ENCODE results near the gene CSRP3. TPM values are rescaled to one million over a fixed set of nuclear protein-coding genes. Genes with fewer than 3 reads are reported as not detected.

CSRP3 gene
- total and polyA plus RNA-seq, 2 experiments from 2014 or later, result not detected

GRCh38 chr11:19176629-19177186, 25.1 kb downstream of the CSRP3 start (continued):
- TF ChIP-seq, protein P1, sequence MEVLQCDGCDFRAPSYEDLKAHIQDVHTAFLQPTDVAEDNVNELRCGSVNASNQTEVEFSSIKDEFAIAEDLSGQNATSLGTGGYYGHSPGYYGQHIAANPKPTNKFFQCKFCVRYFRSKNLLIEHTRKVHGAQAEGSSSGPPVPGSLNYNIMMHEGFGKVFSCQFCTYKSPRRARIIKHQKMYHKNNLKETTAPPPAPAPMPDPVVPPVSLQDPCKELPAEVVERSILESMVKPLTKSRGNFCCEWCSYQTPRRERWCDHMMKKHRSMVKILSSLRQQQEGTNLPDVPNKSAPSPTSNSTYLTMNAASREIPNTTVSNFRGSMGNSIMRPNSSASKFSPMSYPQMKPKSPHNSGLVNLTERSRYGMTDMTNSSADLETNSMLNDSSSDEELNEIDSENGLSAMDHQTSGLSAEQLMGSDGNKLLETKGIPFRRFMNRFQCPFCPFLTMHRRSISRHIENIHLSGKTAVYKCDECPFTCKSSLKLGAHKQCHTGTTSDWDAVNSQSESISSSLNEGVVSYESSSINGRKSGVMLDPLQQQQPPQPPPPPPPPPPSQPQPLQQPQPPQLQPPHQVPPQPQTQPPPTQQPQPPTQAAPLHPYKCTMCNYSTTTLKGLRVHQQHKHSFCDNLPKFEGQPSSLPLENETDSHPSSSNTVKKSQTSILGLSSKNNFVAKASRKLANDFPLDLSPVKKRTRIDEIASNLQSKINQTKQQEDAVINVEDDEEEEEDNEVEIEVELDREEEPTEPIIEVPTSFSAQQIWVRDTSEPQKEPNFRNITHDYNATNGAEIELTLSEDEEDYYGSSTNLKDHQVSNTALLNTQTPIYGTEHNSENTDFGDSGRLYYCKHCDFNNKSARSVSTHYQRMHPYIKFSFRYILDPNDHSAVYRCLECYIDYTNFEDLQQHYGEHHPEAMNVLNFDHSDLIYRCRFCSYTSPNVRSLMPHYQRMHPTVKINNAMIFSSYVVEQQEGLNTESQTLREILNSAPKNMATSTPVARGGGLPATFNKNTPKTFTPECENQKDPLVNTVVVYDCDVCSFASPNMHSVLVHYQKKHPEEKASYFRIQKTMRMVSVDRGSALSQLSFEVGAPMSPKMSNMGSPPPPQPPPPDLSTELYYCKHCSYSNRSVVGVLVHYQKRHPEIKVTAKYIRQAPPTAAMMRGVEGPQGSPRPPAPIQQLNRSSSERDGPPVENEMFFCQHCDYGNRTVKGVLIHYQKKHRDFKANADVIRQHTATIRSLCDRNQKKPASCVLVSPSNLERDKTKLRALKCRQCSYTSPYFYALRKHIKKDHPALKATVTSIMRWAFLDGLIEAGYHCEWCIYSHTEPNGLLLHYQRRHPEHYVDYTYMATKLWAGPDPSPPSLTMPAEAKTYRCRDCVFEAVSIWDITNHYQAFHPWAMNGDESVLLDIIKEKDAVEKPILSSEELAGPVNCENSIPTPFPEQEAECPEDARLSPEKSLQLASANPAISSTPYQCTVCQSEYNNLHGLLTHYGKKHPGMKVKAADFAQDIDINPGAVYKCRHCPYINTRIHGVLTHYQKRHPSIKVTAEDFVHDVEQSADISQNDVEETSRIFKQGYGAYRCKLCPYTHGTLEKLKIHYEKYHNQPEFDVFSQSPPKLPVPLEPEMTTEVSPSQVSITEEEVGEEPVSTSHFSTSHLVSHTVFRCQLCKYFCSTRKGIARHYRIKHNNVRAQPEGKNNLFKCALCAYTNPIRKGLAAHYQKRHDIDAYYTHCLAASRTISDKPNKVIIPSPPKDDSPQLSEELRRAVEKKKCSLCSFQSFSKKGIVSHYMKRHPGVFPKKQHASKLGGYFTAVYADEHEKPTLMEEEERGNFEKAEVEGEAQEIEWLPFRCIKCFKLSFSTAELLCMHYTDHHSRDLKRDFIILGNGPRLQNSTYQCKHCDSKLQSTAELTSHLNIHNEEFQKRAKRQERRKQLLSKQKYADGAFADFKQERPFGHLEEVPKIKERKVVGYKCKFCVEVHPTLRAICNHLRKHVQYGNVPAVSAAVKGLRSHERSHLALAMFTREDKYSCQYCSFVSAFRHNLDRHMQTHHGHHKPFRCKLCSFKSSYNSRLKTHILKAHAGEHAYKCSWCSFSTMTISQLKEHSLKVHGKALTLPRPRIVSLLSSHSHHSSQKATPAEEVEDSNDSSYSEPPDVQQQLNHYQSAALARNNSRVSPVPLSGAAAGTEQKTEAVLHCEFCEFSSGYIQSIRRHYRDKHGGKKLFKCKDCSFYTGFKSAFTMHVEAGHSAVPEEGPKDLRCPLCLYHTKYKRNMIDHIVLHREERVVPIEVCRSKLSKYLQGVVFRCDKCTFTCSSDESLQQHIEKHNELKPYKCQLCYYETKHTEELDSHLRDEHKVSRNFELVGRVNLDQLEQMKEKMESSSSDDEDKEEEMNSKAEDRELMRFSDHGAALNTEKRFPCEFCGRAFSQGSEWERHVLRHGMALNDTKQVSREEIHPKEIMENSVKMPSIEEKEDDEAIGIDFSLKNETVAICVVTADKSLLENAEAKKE (CRISPR knock-in tag; IDR thresholded peaks at IDR 0.05), result no peak
- TF ChIP-seq ZNF331 (CRISPR knock-in tag; IDR thresholded peaks at IDR 0.05; ENCODE audit: low read depth) (no peak), POLR2AphosphoS5 (IDR thresholded peaks at IDR 0.05; ENCODE audit: low read depth) (no peak), REST (IDR thresholded peaks at IDR 0.05; ENCODE audit: unreplicated experiment) (no peak), NANOG (IDR thresholded peaks at IDR 0.05; ENCODE audit: borderline replicate concordance) (no peak), EZH2 (IDR thresholded peaks at IDR 0.05; ENCODE audit: low read depth, unreplicated experiment) (no peak), JUNB (IDR thresholded peaks at IDR 0.05; ENCODE audit: unreplicated experiment) (no peak)
- TF ChIP-seq, protein P2, sequence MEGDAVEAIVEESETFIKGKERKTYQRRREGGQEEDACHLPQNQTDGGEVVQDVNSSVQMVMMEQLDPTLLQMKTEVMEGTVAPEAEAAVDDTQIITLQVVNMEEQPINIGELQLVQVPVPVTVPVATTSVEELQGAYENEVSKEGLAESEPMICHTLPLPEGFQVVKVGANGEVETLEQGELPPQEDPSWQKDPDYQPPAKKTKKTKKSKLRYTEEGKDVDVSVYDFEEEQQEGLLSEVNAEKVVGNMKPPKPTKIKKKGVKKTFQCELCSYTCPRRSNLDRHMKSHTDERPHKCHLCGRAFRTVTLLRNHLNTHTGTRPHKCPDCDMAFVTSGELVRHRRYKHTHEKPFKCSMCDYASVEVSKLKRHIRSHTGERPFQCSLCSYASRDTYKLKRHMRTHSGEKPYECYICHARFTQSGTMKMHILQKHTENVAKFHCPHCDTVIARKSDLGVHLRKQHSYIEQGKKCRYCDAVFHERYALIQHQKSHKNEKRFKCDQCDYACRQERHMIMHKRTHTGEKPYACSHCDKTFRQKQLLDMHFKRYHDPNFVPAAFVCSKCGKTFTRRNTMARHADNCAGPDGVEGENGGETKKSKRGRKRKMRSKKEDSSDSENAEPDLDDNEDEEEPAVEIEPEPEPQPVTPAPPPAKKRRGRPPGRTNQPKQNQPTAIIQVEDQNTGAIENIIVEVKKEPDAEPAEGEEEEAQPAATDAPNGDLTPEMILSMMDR (conservative IDR thresholded peaks at IDR 0.05; ENCODE audit: low read depth in 2 of 2), result no peak
- TF ChIP-seq, protein P3, sequence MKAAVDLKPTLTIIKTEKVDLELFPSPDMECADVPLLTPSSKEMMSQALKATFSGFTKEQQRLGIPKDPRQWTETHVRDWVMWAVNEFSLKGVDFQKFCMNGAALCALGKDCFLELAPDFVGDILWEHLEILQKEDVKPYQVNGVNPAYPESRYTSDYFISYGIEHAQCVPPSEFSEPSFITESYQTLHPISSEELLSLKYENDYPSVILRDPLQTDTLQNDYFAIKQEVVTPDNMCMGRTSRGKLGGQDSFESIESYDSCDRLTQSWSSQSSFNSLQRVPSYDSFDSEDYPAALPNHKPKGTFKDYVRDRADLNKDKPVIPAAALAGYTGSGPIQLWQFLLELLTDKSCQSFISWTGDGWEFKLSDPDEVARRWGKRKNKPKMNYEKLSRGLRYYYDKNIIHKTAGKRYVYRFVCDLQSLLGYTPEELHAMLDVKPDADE (IDR thresholded peaks at IDR 0.05), result no peak
